K562 (cell line): ENCODE data around the gene CYLD. TPM values are rescaled to one million over a fixed set of nuclear protein-coding genes. Genes with fewer than 3 reads are reported as not detected.

ENCODE experiments used
- ATAC-seq: fragments of 200-7000 bp; cut with Tn5 transposase; 3 replicates; pipeline ENCODE4 v1.9.1; 2020; ENCODE audit warnings: moderate library complexity
- BruUV-seq: library from RNA; stranded (reverse); fragments of 400-500 nt; replicated peaks from 2 replicates; lab custom pipeline; 2021; lab: Mats Ljungman, UMichigan
- CTCF ChIA-PET: fragments of 300-600 bp; formaldehyde crosslinking; extraction: SDS; loops from one replicate; lab custom pipeline; 2021; ENCODE audit warnings: low intra/inter-chr PET ratio; lab: Yijun Ruan, JAX
- POLR2A ChIA-PET: fragments of 300-600, 350-650 bp; sonication (Branson Sonifier 250); formaldehyde crosslinking; extraction: SDS; loops from one replicate; lab custom pipeline; 2021; ENCODE audit warnings: antibody characterized with exemption, inconsistent platforms; lab: Yijun Ruan, JAX
- DNase-seq, 4 experiments: peaks; one replicate each; pipeline versions ENCODE4 v3.0.0 to v3.0.0-alpha.2; 2011 to 2018; ENCODE audit warnings: low spot score in 3 of 4, mixed read lengths in 3 of 4; ENCODE audit errors: extremely low read depth in 1 of 4
- FAIRE-seq: peaks from 2 replicates; lab custom pipeline; 2011; peaks lifted over from hg19 to GRCh38; lab: Jason Lieb, UNC
- H2AFZ ChIP-seq: 2 replicates; pipeline ENCODE4 v1.6.0; 2011; ENCODE audit warnings: low read depth, low read length, control low read depth, inconsistent platforms
- H3K27ac ChIP-seq: fragments of 200-600 bp; 3 replicates; pipeline ENCODE4 v1.8.0; 2011; ENCODE audit warnings: low read depth, mild to moderate bottlenecking, control low read depth, inconsistent platforms, low read length, moderate library complexity, mixed read lengths; ENCODE audit errors: extremely low read depth
- H3K27me3 ChIP-seq, 2 experiments: fragments of 300-600 bp in 1 of 2; 2 replicates in 1 of 2; 3 replicates in 1 of 2; pipeline versions ENCODE4 v1.6.0 to v1.8.0; 2011; ENCODE audit warnings: inconsistent platforms in 2 of 2, low read length in 2 of 2, mild to moderate bottlenecking in 1 of 2, mixed read lengths in 1 of 2, moderate library complexity in 1 of 2; ENCODE audit not compliant: control insufficient read depth in 2 of 2, insufficient read depth in 2 of 2
- H3K36me3 ChIP-seq: fragments of 300-600 bp; 3 replicates; pipeline ENCODE4 v1.8.0; 2011; ENCODE audit warnings: mild to moderate bottlenecking, low read length, inconsistent platforms; ENCODE audit not compliant: control insufficient read depth, insufficient read depth
- H3K4me1 ChIP-seq, 2 experiments: fragments of 200-600 bp in 1 of 2; replicated peaks in 1 of 2; 2 replicates in 1 of 2; 3 replicates in 1 of 2; pipeline versions ENCODE4 v1.5.1 to v1.8.0; 2011; ENCODE audit warnings: inconsistent platforms in 2 of 2, low read length in 2 of 2, mild to moderate bottlenecking in 1 of 2, mixed read lengths in 1 of 2, moderate library complexity in 1 of 2; ENCODE audit not compliant: control insufficient read depth in 2 of 2, insufficient read depth in 2 of 2
- H3K4me2 ChIP-seq: 2 replicates; pipeline ENCODE4 v1.6.1; 2011; ENCODE audit warnings: low read length, control low read depth, inconsistent platforms, mixed read lengths; ENCODE audit not compliant: insufficient read depth
- H3K4me3 ChIP-seq: fragments of 200-600 bp; sonication (generic), shearing (Covaris generic); 2 replicates; pipeline ENCODE4 v1.5.1; 2016; ENCODE audit warnings: control low read depth, inconsistent platforms
- H3K79me2 ChIP-seq: fragments of 200-600 bp; 3 replicates; pipeline ENCODE4 v1.8.0; 2011; ENCODE audit warnings: low read length, inconsistent platforms; ENCODE audit not compliant: control insufficient read depth, insufficient read depth
- H3K9ac ChIP-seq, 2 experiments: 2 replicates each; pipeline versions ENCODE4 v1.6.0 to v1.6.1; 2011; ENCODE audit warnings: low read depth in 2 of 2, low read length in 2 of 2, control low read depth in 1 of 2, inconsistent platforms in 1 of 2, mild to moderate bottlenecking in 1 of 2, mixed read lengths in 1 of 2; ENCODE audit not compliant: insufficient read depth in 1 of 2
- H3K9me1 ChIP-seq: one replicate; pipeline ENCODE4 v1.6.0; 2011; ENCODE audit warnings: inconsistent platforms, mild to moderate bottlenecking, low read length, moderate library complexity; ENCODE audit not compliant: control insufficient read depth, insufficient read depth
- H3K9me3 ChIP-seq: replicated peaks from 2 replicates; pipeline ENCODE4 v1.5.1; 2011; ENCODE audit warnings: low read depth, low read length, inconsistent platforms; ENCODE audit not compliant: control insufficient read depth, insufficient read depth
- H4K20me1 ChIP-seq: replicated peaks from 2 replicates; pipeline ENCODE4 v1.6.1; 2011; ENCODE audit warnings: low read length, inconsistent platforms, mixed read lengths; ENCODE audit not compliant: control insufficient read depth, insufficient read depth
- BHLHE40 ChIP-seq: IDR thresholded peaks from 2 replicates; pipeline ENCODE4 v1.6.1; 2011; ENCODE audit warnings: low read length, improper control_type of control experiment
- CHAMP1 ChIP-seq: fragments of 450-650 bp; IDR thresholded peaks from 2 replicates; pipeline ENCODE4 v1.6.1; 2016; ENCODE audit warnings: mild to moderate bottlenecking
- E2F4 ChIP-seq: sonication (generic); formaldehyde crosslinking; IDR thresholded peaks from 2 replicates; pipeline ENCODE4 v1.8.0; 2022; ENCODE audit warnings: mild to moderate bottlenecking, low read depth, missing genetic modification reagents
- HBP1 ChIP-seq: fragments of 450-650 bp; formaldehyde crosslinking; IDR thresholded peaks from 2 replicates; pipeline ENCODE4 v1.4.0; 2022; ENCODE audit warnings: missing genetic modification characterization
- MCM2 ChIP-seq: fragments of 450-650 bp; IDR thresholded peaks from 2 replicates; pipeline ENCODE4 v1.6.1; 2017; ENCODE audit warnings: low read depth, mild to moderate bottlenecking
- MEIS2 ChIP-seq: fragments of 450-650 bp; IDR thresholded peaks from 2 replicates; pipeline ENCODE4 v1.6.1; 2014; ENCODE audit warnings: mild to moderate bottlenecking; ENCODE audit not compliant: partially characterized antibody
- RAD51 ChIP-seq: fragments of 450-650 bp; IDR thresholded peaks from 2 replicates; pipeline ENCODE4 v1.7.1; 2016; ENCODE audit warnings: low read depth, mild to moderate bottlenecking, borderline replicate concordance
- SMAD3 ChIP-seq: fragments of 450-650 bp; formaldehyde crosslinking; conservative IDR thresholded peaks from 2 replicates; pipeline ENCODE4 v1.4.0; 2020; ENCODE audit warnings: mild to moderate bottlenecking
- THRB ChIP-seq: fragments of 450-650 bp; formaldehyde crosslinking; conservative IDR thresholded peaks from 2 replicates; pipeline ENCODE4 v1.4.0; 2022; ENCODE audit warnings: mild to moderate bottlenecking, missing genetic modification characterization
- YBX1 ChIP-seq: fragments of 450-650 bp; IDR thresholded peaks from 2 replicates; pipeline ENCODE4 v1.7.1; 2016; ENCODE audit warnings: mild to moderate bottlenecking
- ZBTB33 ChIP-seq: sonication (generic); formaldehyde crosslinking; IDR thresholded peaks from 2 replicates; pipeline ENCODE4 v1.8.1; 2023; ENCODE audit warnings: mild to moderate bottlenecking, missing genetic modification reagents
- ZNF512 ChIP-seq: IDR thresholded peaks from 2 replicates; pipeline ENCODE4 v1.6.1; 2016; ENCODE audit warnings: missing genetic modification characterization, missing compliant biosample characterization
- ZSCAN29 ChIP-seq: fragments of 450-650 bp; IDR thresholded peaks from 2 replicates; pipeline ENCODE4 v1.6.1; 2017
- ZZZ3 ChIP-seq: fragments of 450-650 bp; IDR thresholded peaks from 2 replicates; pipeline ENCODE4 v1.6.1; 2016; ENCODE audit warnings: antibody characterized with exemption, mild to moderate bottlenecking, moderate library complexity
- WGBS: fragments of 100-300 bp; shearing (Covaris generic); methylation state at CpG from one replicate; pipeline ENCODE4 v1.1.6; 2016; ENCODE audit warnings: low coverage, mixed read lengths; ENCODE audit not compliant: insufficient coverage; ENCODE audit errors: missing lambda C conversion rate; 5-methylcytosine and 5-hydroxymethylcytosine counted together
- in situ Hi-C: fragments of 300-500 bp; cut with MboI; formaldehyde crosslinking; loops from 4 replicates; pipeline ENCODE4 v1.15.0; 2018; ENCODE audit warnings: inconsistent platforms, mixed read lengths
- intact Hi-C: fragments of 100-400 bp; cut with micrococcal nuclease; formaldehyde crosslinking; loops from 2 replicates; pipeline ENCODE4 v1.14.2; 2022
- polyA plus RNA-seq, 8 experiments: library from polyadenylated mRNA; depleted of rRNA in 4 of 8; stranded (reverse) in 5 of 8; unstranded in 3 of 8; fragments of >200 nt; fragmentation: Nextera tagmentation in 2 of 8; fragmentation: Illumina TruSeq in 1 of 8; extraction: Ambion mirVana in 2 of 8; extraction: Trizol in 1 of 8; gene quantifications; 2 replicates each; pipeline versions ENCODE4 v1.2.1 to v1.2.3, GENCODE V29; 2011 to 2014; ENCODE audit warnings: inconsistent platforms in 1 of 8, missing spikeins in 1 of 8
- total RNA-seq, 7 experiments: library from RNA; depleted of rRNA in 6 of 7; stranded (reverse); fragments of >200 nt in 6 of 7; fragmentation: Illumina TruSeq in 2 of 7; extraction: Trizol in 2 of 7; gene quantifications; 2 replicates each; pipeline versions ENCODE4 v1.2.1 to v1.2.3, GENCODE V29; 2011 to 2021; ENCODE audit warnings: low replicate concordance in 1 of 7

Gene CYLD
- total and polyA plus RNA-seq, 9 of the 15 experiments (the other 6 are each of a cell fraction or from before 2014, with no cell fraction given), result 3.4 to 7.4 (median 5.3) TPM

- H3K9me3 ChIP-seq, result no peaks in the 10 kb centered on the region
- no TSS peak for BruUV-seq
- no peak for TF ChIP-seq MEIS2
- no peak for TF ChIP-seq HBP1
- no peak for TF ChIP-seq ZBTB33
- no peak for TF ChIP-seq ZZZ3
- no peak for TF ChIP-seq ZSCAN29
- no peak for TF ChIP-seq BHLHE40
- no peak for TF ChIP-seq YBX1
- TF ChIP-seq CHAMP1, result no peak
- TF ChIP-seq SMAD3 (CRISPR knock-in tag), result no peak
- TF ChIP-seq RAD51, result no peak
- no peak for TF ChIP-seq ZNF512
- no peak for TF ChIP-seq MCM2
- TF ChIP-seq E2F4 (CRISPR knock-in tag), result no peak
- no peak for TF ChIP-seq THRB (CRISPR knock-in tag)
Measured at GRCh38 chr16:50845296-50845695, 103.4 kb downstream of the CYLD start.

More at GRCh38 chr16:50845296-50845695, 103.4 kb downstream of the CYLD start:
- no peaks in the 10 kb centered on the region for H3K9me1 ChIP-seq
- FAIRE-seq (no peak), ATAC-seq (no peak), DNase-seq (no peak)
- no peaks in the 10 kb centered on the region for H4K20me1 ChIP-seq
- peaks cover 0 to 8% of the 10 kb centered on the region in 2 experiments; a peak in 2 of 5 replicates for H3K27me3 ChIP-seq
- WGBS, result 0% methylated on average over 2 of the region's 2 CpGs
- no peak overlapping the region for H3K4me2 ChIP-seq
- H3K4me3 ChIP-seq, result no peak overlapping the region
- no peak overlapping the region for H2AFZ ChIP-seq
- H3K4me1 ChIP-seq, result peaks cover 17 to 19% of the 10 kb centered on the region in 2 experiments
- CTCF ChIA-PET, result no interaction called here
- H3K79me2 ChIP-seq, result no peaks in the 10 kb centered on the region
- H3K27ac ChIP-seq, result no peak overlapping the region
- intact Hi-C loops (no loop called here), in situ Hi-C loops (no loop called here)
- H3K9ac ChIP-seq, result no peak overlapping the region
- POLR2A ChIA-PET, result no interaction called here
- H3K36me3 ChIP-seq, result no peaks in the 10 kb centered on the region
